Subcutaneous adipose tissue (tissue), 4 donors: ENCODE data around the gene GLIS1. TPM values are rescaled to one million over a fixed set of nuclear protein-coding genes. Genes with fewer than 3 reads are reported as not detected.

Experiments used
- total RNA-seq, 4 donors: library from RNA; depleted of rRNA; stranded (reverse); fragments of >200 nt; gene quantifications; one replicate each; pipeline ENCODE4 v1.1.0, GENCODE V29; 2016
- TF ChIP-seq, protein P1 (sequence below): fragments of 450-650 bp; IDR thresholded peaks from one replicate; pipeline ENCODE4 v1.5.1; 2016; ENCODE audit warnings: low read depth, mild to moderate bottlenecking, control low read depth, antibody characterized with exemption, moderate library complexity

The GLIS1 gene
- total RNA-seq, 4 donors from 2014 or later, result 0.17 to 3.6 TPM; not detected in 2

DNA sequence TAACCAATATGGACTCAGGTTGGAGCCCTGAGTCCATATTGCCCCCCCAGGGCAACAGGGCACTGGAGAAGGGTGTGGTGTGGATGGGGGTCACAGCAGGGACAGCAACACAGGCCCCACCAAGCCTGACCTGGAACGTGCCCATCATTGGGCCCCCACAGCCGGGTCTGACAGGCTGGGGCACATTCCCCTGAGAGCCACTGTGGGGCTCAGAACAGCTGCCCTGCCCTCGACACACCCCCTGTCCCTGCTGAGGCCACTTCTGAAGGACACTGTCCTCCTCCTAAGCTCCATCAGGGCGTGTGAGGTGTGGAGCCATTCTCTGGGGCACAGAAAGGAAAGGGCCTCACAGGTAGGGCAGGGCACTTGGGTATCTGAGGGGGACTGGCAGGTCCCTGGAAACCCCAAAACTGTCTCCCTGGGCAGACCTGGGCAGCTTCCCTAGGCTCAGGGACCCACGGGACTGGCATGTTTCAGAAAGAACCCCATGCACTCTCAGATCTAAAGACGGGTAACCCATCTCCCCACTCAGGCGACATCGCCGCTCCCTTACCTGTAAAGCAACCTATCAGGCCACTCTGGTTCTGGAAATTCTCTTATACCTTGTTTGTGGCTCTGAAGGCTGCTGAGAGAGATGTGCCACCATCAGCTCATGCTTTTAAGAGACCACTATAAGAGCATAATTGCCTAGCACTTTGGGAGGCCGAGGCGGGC lies 184.2 kb downstream of the GLIS1 start:
- TF ChIP-seq, protein P1, sequence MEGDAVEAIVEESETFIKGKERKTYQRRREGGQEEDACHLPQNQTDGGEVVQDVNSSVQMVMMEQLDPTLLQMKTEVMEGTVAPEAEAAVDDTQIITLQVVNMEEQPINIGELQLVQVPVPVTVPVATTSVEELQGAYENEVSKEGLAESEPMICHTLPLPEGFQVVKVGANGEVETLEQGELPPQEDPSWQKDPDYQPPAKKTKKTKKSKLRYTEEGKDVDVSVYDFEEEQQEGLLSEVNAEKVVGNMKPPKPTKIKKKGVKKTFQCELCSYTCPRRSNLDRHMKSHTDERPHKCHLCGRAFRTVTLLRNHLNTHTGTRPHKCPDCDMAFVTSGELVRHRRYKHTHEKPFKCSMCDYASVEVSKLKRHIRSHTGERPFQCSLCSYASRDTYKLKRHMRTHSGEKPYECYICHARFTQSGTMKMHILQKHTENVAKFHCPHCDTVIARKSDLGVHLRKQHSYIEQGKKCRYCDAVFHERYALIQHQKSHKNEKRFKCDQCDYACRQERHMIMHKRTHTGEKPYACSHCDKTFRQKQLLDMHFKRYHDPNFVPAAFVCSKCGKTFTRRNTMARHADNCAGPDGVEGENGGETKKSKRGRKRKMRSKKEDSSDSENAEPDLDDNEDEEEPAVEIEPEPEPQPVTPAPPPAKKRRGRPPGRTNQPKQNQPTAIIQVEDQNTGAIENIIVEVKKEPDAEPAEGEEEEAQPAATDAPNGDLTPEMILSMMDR, result no peak

DNA sequence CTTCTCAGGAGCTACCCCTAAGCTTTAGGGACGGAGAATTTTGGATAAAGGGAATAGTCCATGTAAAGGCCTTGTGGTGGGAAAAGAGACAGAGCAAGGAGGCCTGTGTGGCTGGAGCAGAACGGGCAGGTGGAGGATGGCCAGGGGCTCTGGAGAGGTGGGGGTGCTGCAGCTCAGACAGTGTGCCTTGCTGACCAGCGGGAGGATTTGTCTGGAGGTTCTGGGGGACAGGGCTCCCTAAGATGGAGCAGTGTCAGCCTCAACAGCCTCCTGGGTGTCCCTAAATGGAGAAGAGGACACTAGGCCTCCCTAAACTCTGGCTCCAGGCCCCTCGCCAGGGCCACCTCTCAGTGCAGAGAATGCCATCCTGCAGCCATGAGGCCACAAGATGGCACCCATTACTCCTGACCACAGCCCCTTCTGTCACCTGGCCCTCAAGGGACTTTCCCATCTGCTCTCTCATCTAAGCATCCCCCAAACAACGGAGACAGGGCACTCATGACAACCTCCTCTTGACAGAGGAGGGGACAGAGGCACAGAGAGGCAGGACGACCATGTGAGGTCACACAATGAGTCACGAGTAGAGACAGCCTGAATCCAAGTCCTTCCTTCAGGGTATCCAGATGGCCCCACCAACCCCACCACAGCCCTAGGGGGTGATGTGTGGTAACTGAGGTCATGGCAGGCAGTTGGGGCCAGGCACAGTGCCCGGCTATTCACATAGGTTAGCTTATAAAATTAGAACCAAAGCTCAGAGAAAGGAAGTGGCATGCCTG lies 185.0 kb downstream of the GLIS1 start:
- TF ChIP-seq, protein P1, result no peak

DNA sequence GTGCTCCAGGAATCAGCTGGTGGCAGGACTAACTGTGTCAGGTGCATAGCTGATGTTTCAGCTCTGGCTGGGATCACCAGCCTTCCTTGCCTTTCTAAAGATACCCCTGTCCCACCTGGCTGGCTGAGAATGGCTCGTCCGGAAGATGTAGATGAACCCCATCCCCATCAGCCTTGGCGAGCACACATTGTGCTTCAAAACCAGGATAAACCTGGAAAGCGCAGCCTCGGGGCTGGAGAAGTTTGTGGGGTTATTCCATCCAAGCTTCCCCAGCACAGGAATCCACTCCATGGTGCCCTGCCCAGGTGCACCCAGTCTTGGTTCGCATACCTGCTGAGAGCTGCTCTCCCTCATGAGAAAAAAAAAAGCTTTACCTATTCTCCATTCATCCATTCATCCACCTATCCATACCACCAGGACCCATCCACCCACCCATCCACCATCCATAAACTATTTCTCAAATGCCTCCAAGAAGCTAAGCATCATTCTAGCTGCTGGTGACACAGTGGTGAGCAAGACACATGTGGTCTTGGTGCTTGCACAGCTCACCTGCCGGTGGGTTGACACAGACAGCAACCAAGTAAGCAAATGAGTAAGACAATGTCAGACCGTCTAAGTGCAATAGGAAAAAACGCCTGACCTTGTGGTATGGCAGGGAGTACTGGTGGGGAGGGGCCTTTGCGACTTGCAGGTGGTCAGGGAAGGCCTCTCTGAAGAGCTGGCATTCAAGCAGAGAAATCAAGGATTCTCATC lies 185.8 kb downstream of the GLIS1 start:
- TF ChIP-seq, protein P1, result no peak

DNA sequence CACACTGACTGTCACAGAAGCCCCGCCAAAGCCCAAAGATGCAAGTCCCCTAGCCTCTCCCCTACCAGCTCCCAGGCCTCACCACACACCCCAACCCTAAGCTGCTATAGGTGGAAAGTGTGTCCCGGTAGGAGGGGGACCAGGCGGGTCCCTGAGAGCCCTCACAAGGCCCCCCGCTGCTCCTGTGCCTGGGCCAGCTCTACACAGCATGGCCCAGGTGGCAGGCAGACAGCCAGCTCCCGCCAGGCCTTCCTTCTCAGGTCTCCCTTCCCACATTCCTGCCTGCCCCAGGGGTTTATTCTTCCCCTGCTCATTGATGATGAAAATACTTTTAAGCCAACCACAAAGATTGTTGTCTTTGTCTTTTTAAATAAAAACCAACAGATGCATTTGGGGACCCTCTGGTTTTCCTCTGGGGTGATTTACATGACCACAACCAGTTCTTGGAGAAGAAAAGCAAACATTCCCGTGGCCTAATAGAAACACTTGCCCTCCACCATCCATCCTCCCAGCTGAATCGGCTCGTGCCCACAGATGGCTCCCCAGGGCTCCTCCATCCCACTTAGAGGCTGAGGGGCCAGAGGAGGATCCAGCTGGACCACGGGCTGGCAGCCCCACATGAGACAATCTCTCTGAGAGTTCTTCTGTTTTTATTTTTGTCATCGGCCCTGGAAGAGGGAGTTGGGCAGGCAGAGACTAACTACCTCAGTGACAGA lies 186.7 kb downstream of the GLIS1 start:
- TF ChIP-seq, protein P1, result no peak

DNA sequence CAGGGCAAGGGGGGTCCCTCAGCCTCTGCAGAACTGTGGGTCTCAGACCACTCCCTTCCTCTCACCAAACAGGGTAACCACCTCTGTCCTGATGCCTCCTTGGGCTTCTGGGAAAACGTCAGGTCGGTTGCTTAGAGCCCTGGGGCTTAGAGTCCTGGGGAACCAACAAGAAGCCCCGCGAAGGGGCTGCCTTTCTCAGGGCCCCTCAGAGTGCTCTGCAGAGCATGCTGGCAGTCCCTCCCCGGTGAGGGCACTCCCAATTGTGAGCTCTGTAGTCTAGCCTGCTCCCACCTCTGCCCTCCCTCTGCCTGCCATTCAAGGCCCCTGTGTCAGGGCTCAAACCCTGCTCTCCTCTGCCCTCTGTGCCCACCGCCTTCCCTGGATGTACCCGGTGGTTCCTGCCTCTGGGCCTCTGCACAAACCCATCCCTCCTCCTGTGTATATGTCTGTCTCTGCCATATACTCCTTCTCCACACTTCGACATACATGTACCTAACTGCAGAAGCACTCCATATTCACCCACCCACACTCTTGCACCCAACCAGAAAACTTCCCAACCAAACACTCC lies 187.5 kb downstream of the GLIS1 start:
- TF ChIP-seq, protein P1, result no peak

DNA sequence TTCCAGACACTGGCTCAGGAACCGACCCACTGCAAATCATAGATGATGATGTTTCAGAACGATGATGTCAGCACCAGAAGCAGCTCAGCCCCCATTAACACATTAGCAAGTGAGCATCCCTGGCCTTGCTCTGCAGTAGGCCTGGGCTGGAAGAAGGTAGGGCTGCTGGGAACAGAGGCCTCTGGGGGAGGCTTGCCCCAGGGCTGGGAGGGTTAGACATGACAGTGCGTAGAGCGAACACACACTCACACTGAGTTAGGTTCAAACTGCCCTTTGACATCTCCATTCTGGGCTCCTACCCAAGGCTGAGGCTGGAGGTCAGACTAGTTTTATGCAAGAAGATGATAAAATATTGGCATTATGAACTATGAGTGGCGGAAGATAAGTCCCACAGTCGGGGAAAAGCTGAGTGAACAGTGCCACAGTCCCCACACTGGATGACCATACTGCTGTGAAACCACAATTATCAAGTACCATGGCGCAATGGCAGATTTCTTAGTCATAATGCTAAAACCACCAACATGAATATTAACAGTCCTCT lies 188.7 kb downstream of the GLIS1 start:
- TF ChIP-seq, protein P1, result no peak
